HG03097 (cell line): ENCODE results near the gene SLAMF8.

Experiments
- ATAC-seq: cut with Tn5 transposase; IDR thresholded peaks from one replicate; pipeline ENCODE4 v1.9.1; 2021; ENCODE audit not compliant: unreplicated experiment, low FRiP score

Gene SLAMF8

DNA sequence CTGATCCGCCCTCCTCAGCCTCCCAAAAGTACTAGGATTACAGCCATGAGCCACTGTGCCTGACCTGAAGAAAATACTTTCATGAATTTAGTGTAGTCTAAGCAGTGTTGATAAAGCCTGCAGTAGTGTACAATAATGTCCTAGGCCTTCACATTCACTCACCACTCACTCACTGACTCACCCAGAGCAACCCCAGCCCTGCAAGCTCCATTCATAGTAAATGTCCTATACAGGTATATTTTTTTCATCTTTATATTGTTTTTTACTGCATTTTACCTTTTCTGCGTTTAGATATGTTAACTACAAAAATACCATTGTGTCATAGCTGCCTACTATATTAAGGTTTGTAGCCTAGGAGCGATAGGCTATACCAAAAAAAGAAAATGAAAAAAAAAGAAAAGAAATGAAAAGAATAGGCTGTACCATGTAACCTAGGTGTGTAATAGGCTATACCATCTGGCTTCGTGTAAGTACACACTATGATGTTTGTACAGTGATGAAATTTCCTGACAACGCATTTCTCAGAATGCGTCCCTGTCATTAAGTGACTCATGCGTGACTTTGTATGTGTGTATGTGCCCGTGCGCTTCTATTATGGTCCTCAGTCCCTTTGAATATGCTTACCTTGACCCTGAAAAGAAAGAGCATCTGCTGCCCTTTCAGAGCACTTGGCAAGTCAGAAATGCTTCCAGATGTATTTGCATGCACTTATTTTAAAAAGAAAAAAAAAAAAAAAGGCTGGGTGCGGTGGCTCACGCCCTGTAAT lies 9.2 kb upstream of the SLAMF8 start:
- ATAC-seq, result no peak

DNA sequence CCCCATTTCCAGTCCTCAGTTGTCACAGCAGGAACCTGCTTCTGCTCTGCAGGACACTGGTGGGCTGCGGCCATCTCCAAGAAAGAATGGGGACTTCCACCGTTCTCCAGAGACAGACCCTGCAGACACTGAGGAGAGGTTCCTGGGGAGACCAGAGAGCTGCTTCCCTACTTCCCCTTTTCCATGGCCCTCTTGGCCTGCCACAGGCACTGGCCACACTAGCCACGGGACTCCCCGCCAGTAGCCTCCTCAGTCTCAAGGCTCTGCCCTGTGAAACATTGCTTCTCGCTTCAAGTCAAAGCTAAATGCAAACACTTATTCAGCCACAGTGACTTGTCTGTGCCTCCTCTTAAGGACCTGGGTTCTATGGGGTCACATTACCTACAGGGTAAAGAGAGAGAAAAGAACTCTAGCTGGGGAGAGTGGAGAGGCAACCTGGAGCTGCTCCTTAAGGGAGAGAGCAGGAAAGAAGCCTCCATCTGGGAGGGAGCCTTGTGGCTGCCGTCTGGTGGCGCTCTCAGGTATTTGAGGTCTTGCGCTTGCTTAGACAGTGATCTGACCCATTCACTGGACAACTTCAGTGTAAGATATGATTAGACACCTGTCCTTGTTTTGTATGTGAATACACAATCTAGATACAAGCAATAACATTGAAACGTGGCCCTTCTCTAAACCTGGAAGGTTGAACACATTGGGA lies 5.4 kb upstream of the SLAMF8 start:
- no peak for ATAC-seq

- ATAC-seq, result no peak
Measured at GRCh38 chr1:159823406-159823805, 3.3 kb upstream of the SLAMF8 start.

GRCh38 chr1:159825564-159825963 lies 1.1 kb upstream of the SLAMF8 start:
- no peak for ATAC-seq

DNA sequence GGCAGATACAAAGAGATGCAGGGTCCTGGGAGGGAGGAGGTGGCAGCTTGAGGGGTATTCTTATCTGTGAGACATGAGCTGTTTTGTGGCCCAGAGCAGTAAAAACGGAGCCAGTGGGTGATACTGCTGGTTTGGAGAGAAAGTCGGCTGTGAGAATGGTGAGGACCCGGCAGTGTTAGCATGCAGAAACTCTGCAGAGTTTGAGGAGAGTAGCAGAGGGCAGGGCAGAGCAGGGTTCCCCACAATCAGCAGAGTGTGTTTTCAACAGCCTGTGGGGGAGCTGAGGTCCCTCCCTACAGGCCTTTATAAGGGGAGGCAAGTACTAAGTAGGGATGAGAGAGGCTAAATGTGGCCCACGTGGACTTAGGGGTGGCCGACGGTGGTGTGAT lies 423 bp downstream of the SLAMF8 start:
- no peak for ATAC-seq

DNA sequence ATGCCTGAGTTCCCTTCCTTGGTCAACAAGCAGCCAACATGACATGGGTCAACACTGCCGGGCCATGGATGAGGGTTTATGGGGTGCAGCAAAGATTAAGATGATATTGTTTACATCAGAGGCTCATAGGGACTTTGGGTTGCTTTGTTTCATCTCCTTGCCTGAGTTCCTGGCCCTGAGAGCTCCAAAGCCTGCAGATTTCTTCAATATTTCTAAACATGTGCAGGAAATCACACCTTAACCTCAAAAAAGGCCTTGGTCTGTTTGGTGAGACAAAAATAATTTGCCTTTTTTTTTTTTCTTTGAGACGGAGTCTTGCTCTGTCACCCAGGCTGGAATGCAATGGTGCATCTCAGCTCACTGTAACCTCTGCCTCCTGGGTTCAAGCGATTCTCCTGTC lies 876 bp downstream of the SLAMF8 start:
- no peak for ATAC-seq

DNA sequence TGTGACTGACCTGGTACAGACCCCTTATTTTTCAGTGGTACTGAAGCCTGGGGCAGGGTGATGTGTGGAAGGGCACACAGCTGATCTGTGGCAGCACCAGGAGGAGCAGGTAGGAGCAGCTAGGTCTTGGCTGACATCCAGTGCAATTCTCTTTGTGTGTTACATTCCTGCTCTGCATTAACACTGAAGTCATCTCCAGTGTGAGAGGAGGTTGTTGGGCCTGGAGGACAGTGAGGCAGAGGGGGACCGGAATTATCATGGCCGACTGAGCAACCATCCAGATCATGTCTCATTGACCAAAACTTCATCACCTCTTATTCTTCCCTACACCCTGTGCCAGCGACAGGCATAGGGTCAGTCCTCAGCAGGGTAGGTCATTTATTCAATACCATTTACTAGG lies 1.5 kb downstream of the SLAMF8 start:
- no peak for ATAC-seq

DNA sequence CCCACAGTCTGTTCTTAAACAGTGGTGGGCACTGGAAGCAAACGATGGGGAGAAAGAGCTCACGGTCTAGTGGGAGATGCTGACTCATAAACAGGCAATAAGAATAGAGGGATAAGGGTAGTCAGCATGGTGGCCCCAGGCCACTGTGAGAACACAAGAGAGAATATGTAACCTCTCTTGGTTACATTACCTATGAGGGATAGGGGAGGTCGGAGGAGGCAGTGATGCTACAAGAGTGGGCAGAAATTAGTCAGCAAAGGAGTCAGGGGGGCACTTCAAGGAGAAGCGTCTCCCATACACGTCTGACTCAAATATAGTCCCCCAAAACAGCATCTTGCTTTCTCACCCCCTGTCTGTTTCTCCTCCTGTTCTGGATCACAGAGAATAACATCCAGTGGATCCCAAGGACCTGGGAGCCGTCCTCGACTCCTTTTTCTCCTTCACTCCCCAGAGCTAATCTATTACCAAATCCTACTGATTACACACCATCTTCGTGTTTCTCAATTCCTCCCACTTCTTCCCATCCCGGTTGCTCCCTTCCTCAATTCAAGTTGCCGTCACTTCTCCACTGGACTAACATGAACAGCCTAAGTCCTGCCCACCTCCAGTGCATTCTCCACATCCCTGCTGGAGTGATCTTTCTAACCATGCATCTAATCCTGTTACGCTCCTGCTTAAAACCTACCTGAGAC lies 2.1 kb downstream of the SLAMF8 start:
- no peak for ATAC-seq

DNA sequence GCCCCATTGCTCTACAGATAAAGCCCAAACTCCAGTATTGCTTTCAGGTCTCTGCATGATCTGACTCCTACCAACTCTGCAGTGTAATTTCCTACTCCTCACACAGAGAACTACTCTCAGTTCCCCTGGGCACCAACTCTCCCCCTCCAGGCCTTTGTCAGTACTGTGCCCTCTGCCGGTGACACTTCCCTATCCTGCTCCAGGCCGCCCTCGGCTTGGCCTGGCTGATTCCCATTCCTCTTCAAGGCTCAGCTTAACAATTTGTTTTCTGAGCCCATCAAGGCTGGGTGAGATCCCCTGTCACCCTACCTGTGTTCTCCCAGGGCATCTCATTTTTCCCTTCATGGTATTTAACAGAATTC lies 2.6 kb downstream of the SLAMF8 start:
- ATAC-seq, result peak; percentile 71

DNA sequence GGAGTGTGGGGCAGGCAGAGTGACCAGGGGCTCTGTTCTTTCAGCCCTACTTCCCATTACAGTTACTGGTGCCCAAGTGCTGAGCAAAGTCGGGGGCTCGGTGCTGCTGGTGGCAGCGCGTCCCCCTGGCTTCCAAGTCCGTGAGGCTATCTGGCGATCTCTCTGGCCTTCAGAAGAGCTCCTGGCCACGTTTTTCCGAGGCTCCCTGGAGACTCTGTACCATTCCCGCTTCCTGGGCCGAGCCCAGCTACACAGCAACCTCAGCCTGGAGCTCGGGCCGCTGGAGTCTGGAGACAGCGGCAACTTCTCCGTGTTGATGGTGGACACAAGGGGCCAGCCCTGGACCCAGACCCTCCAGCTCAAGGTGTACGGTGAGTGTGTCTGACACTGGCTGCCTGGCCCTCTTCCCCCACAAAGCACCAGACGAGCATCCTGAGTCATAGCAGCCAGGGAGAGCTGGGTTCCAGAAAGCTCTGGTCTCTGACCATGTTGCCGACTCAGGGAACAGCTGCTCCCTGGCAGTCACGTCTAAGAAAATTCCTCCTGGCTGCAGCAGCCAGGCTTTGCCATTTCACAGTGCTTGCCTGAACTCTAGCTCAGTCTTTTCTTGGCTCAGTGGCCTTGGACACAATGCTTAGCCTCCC lies 3.3 kb downstream of the SLAMF8 start:
- ATAC-seq, result no peak

DNA sequence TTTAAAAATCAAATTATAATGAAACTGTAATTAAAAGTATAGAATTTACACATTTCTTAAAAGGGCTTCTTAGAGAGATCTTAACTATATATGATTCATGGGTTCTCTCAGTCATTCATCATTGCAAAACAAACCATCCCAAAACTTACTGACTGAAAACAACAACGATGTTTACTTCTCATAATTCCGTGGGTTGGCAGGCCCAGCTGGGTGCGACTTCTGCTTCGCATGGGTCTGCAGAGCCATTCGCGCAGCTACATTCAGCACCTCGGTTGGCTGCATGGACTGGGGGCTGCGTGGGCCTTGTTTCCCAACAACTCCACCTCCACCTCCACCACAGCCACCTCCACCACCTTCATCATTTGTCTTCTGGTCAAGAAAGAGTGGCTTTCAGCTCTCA lies 4.0 kb downstream of the SLAMF8 start:
- no peak for ATAC-seq

DNA sequence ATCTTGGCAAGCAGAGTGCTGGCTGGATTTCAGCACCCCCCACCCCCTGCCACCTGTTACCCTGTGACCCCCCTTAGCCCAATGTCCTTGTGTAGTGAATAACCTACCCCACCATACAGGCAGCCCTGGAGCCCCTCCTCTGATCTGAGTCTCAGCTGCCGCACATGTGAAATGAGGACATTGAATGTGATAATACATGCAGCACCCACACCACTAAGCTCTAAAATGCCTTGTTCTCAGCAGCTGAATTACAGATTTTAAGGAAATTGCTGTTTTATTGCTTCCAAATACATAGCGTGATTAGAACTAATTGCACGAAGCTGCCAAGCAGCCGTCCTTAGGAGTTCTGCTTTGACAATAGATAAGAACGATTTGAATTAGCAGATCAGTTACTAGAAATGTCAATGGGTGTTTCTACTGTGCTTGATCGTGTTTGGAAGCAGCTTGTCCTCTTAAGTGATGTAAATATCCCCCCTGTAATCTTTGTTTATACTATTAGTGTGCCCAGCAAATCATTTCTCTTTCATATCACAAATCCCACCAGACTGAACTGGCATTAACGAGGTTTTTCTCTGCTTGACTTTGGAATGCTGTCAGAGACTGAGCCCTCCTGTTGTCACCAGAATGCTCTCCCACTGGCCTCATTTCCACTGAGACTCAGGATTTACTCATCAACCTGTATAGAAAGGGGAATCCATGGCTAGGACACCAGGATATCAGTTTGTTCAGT lies 4.9 kb downstream of the SLAMF8 start:
- ATAC-seq, result no peak

DNA sequence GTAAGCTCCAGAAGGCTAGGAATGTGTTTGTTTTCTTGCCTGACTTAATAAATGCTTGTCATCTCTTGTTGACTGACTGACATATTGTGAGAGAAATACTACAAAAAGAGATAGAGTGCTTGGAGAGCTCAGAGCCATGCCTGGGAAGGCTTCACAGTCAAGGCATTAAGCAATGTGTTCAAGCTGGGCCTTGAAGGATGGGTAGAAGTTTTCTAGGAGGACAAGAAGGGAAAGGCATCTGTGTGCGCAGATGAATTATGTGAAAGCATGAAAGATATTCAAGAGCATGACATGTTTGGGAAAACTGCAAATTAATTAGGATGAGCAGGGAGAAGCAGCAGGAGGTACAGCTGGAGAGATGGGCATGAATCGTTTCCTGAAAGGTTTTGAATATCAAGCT lies 5.6 kb downstream of the SLAMF8 start:
- no peak for ATAC-seq

DNA sequence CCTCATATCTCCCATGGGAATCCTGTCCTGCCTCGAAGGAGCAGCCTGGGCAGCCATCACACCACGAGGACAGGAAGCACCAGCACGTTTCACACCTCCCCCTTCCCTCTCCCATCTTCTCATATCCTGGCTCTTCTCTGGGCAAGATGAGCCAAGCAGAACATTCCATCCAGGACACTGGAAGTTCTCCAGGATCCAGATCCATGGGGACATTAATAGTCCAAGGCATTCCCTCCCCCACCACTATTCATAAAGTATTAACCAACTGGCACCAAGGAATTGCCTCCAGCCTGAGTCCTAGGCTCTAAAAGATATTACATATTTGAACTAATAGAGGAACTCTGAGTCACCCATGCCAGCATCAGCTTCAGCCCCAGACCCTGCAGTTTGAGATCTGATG lies 8.7 kb downstream of the SLAMF8 start:
- no peak for ATAC-seq

- no peak for ATAC-seq
Measured at GRCh38 chr1:159835862-159836525, 9.3 kb downstream of the SLAMF8 start.

DNA sequence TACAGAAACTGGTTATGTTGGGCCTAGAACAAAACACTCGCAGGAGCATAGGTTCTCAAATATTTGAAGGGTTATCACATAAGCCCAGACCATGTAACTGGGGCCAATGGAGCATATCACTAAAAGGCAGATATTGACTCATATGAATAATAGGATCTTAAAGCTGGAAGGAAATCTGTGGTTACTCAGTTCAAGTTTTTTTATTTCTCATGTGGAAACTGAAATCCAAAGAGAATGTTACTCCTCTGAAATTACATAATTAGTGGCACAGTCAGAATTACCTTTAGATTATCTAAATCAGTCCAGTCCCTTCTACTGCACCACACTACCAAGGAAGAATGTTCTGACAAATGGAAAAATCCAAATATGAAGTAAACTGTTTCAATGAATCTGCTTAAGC lies 12.0 kb downstream of the SLAMF8 start:
- peak; percentile 65 for ATAC-seq

- peak; percentile 54 for ATAC-seq
Measured at GRCh38 chr1:159839116-159839849, 12.6 kb downstream of the SLAMF8 start.

GRCh38 chr1:159841749-159842148 lies 15.1 kb downstream of the SLAMF8 start:
- no peak for ATAC-seq

- ATAC-seq, result no peak
Measured at GRCh38 chr1:159843459-159843858, 16.8 kb downstream of the SLAMF8 start.
